K562 (cell line): Measurements from ENCODE around the gene MICU1. TPM values are rescaled to one million over a fixed set of nuclear protein-coding genes. Genes with fewer than 3 reads are reported as not detected.

Experiments
- BACH1 ChIP-seq: fragments of 200-800 bp; sonication (Bioruptor generic); IDR thresholded peaks from 2 replicates; pipeline ENCODE4 v1.6.1; 2016; ENCODE audit warnings: missing genetic modification characterization, missing compliant biosample characterization
- BMI1 ChIP-seq: fragments of 150-350 bp; IDR thresholded peaks from 2 replicates; pipeline ENCODE4 v1.6.1; 2014; ENCODE audit warnings: low read length
- C11orf30 ChIP-seq: fragments of 450-650 bp; IDR thresholded peaks from 2 replicates; pipeline ENCODE4 v1.6.1; 2016; ENCODE audit warnings: low read depth, mild to moderate bottlenecking
- CAMTA2 ChIP-seq: fragments of 250-450 bp; sonication (Bioruptor Pico); conservative IDR thresholded peaks from 2 replicates; pipeline ENCODE4 v1.5.1; 2022
- JUND ChIP-seq, 2 experiments: IDR thresholded peaks; 2 replicates in 1 of 2; 3 replicates in 1 of 2; pipeline ENCODE4 v1.6.1; 2011; ENCODE audit warnings: borderline replicate concordance in 2 of 2, low read depth in 2 of 2, low read length in 2 of 2, improper control_type of control experiment in 1 of 2, missing biosample characterization in 1 of 2, missing genetic modification characterization in 1 of 2, missing genetic modification reagents in 1 of 2
- KLF6 ChIP-seq: fragments of 250-450 bp; sonication (Bioruptor Pico); IDR thresholded peaks from 2 replicates; pipeline ENCODE4 v1.4.0; 2020; ENCODE audit warnings: mild to moderate bottlenecking, moderate library complexity, borderline replicate concordance
- MAFF ChIP-seq: IDR thresholded peaks from 2 replicates; pipeline ENCODE4 v1.6.1; 2012; ENCODE audit warnings: low read length, improper control_type of control experiment
- POLR2AphosphoS2 ChIP-seq: IDR thresholded peaks from 2 replicates; pipeline ENCODE4 v1.6.1; 2012; ENCODE audit warnings: low read length, improper control_type of control experiment
- PTRF ChIP-seq: fragments of 450-650 bp; IDR thresholded peaks from 2 replicates; pipeline ENCODE4 v1.6.1; 2016; ENCODE audit warnings: mild to moderate bottlenecking, missing genetic modification characterization, missing compliant biosample characterization
- RAD21 ChIP-seq, 2 experiments: fragments of 250-450 bp in 1 of 2; fragments of 450-650 bp in 1 of 2; sonication (Bioruptor Pico) in 1 of 2; formaldehyde crosslinking in 1 of 2; IDR thresholded peaks in 1 of 2; conservative IDR thresholded peaks in 1 of 2; 2 replicates each; pipeline versions ENCODE4 v1.4.0 to v1.8.0; 2020 to 2022; ENCODE audit warnings: mild to moderate bottlenecking in 2 of 2, moderate library complexity in 1 of 2
- SMC3 ChIP-seq: conservative IDR thresholded peaks from 2 replicates; pipeline ENCODE4 v1.6.1; 2011; ENCODE audit warnings: low read depth, low read length, improper control_type of control experiment; ENCODE audit not compliant: insufficient read depth
- SP2 ChIP-seq: IDR thresholded peaks from 2 replicates; pipeline ENCODE4 v1.6.1; 2011; ENCODE audit warnings: mild to moderate bottlenecking, low read depth, low read length, moderate library complexity; ENCODE audit not compliant: poor library complexity, severe bottlenecking; ENCODE audit errors: extremely low read depth
- WHSC1 ChIP-seq: IDR thresholded peaks from one replicate; pipeline ENCODE4 v1.6.1; 2012; ENCODE audit warnings: low read length, control low read depth, inconsistent platforms
- ZNF316 ChIP-seq: fragments of 450-650 bp; IDR thresholded peaks from 2 replicates; pipeline ENCODE4 v1.6.1; 2016
- polyA plus RNA-seq, 8 experiments: library from polyadenylated mRNA; depleted of rRNA in 4 of 8; stranded (reverse) in 5 of 8; unstranded in 3 of 8; fragments of >200 nt; fragmentation: Nextera tagmentation in 2 of 8; fragmentation: Illumina TruSeq in 1 of 8; extraction: Ambion mirVana in 2 of 8; extraction: Trizol in 1 of 8; gene quantifications; 2 replicates each; pipeline versions ENCODE4 v1.2.1 to v1.2.3, GENCODE V29; 2011 to 2014; ENCODE audit warnings: inconsistent platforms in 1 of 8, missing spikeins in 1 of 8
- total RNA-seq, 7 experiments: library from RNA; depleted of rRNA in 6 of 7; stranded (reverse); fragments of >200 nt in 6 of 7; fragmentation: Illumina TruSeq in 2 of 7; extraction: Trizol in 2 of 7; gene quantifications; 2 replicates each; pipeline versions ENCODE4 v1.2.1 to v1.2.3, GENCODE V29; 2011 to 2021; ENCODE audit warnings: low replicate concordance in 1 of 7
- TF ChIP-seq, protein P1 (sequence below): fragments of 450-650 bp; IDR thresholded peaks from 2 replicates; pipeline ENCODE4 v1.7.0; 2016; ENCODE audit warnings: borderline replicate concordance
- TF ChIP-seq, protein P2 (sequence below): fragments of 450-650 bp; formaldehyde crosslinking; IDR thresholded peaks from 2 replicates; pipeline ENCODE4 v1.4.0; 2020; ENCODE audit warnings: mild to moderate bottlenecking, moderate library complexity
- TF ChIP-seq, protein P3 (sequence below): sonication (generic); formaldehyde crosslinking; IDR thresholded peaks from 2 replicates; pipeline ENCODE4 v1.8.0; 2022; ENCODE audit warnings: missing genetic modification reagents, mild to moderate bottlenecking, moderate library complexity, borderline replicate concordance
- TF ChIP-seq, protein P4 (sequence below), 3 experiments: IDR thresholded peaks in 2 of 3; conservative IDR thresholded peaks in 1 of 3; 2 replicates each; pipeline ENCODE4 v1.5.1; 2011 to 2012; ENCODE audit warnings: low read length in 3 of 3, mild to moderate bottlenecking in 3 of 3, control low read depth in 2 of 3, improper control_type of control experiment in 1 of 3, inconsistent platforms in 1 of 3, low read depth in 1 of 3, mixed read lengths in 1 of 3, moderate library complexity in 1 of 3; ENCODE audit not compliant: insufficient read depth in 2 of 3
- TF ChIP-seq, protein P5 (sequence below): fragments of 450-650 bp; IDR thresholded peaks from 2 replicates; pipeline ENCODE4 v1.6.1; 2016; ENCODE audit warnings: low read depth, mild to moderate bottlenecking, moderate library complexity

MICU1 gene
- total and polyA plus RNA-seq, 9 of the 15 experiments (the other 6 are each of a cell fraction or from before 2014, with no cell fraction given), result 29.3 to 76.8 (median 48.4) TPM

DNA sequence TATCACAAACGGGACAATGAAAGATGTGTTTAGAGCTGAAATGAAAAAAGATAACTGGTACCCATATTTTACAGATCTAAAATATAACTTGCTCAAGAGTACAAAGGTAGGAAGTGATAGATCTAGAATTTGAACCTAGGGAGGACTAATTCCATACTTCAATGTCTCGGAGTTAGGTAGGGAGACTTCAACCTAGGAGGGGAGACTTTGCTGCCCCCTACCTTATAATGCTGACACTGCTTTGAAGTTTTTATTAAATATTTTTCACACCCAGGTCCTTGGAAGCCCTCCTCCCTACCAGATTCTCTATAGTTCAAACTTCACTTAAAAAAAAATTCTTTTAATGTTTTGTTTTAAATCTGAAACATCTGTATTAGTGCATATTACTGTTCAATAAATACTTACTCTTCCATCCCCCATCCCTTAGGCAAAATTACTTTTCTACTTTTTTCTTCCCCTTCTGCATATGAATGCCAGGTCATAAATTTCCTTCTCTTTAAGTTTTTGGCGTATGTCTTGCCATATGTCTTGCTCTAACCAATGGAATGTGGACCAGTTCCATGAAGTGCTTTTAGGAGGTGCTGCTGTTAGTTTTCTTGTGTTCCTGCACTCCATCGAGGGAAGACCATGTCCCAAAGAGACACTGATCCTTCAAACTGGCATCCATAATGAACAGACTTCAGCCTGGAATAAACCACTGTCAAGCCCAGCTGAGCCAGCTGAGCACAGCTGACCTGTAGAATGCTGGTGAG is 57.8 kb downstream of the MICU1 start (continued):
- TF ChIP-seq, protein P1, sequence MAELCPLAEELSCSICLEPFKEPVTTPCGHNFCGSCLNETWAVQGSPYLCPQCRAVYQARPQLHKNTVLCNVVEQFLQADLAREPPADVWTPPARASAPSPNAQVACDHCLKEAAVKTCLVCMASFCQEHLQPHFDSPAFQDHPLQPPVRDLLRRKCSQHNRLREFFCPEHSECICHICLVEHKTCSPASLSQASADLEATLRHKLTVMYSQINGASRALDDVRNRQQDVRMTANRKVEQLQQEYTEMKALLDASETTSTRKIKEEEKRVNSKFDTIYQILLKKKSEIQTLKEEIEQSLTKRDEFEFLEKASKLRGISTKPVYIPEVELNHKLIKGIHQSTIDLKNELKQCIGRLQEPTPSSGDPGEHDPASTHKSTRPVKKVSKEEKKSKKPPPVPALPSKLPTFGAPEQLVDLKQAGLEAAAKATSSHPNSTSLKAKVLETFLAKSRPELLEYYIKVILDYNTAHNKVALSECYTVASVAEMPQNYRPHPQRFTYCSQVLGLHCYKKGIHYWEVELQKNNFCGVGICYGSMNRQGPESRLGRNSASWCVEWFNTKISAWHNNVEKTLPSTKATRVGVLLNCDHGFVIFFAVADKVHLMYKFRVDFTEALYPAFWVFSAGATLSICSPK, result no peak
- TF ChIP-seq WHSC1 (no peak), PTRF (no peak), BMI1 (no peak), CAMTA2 (CRISPR knock-in tag) (no peak), BACH1 (tag) (no peak), RAD21 (CRISPR knock-in tag; conservative IDR thresholded peaks at IDR 0.05 in 1 of 2, IDR thresholded peaks at IDR 0.05 in 1 of 2) (peak; percentile 43 to 62; a peak in 3 of 4 replicates), ZNF316 (peak; percentile 90), SP2 (no peak), POLR2AphosphoS2 (no peak), KLF6 (CRISPR knock-in tag) (no peak), MAFF (peak; percentile 54), JUND (IDR thresholded peaks at IDR 0.05; ENCODE audit: borderline replicate concordance, low read depth, low read length) (0 out of 2 replicates have a peak, but pooled peaks have one; percentile 8), JUND (tag; IDR thresholded peaks at IDR 0.05; ENCODE audit: borderline replicate concordance, low read depth, low read length) (no peak), C11orf30 (peak; percentile 70), SMC3 (peak; percentile 48; the same call in 1 of the 2 replicates)
- TF ChIP-seq, protein P2, sequence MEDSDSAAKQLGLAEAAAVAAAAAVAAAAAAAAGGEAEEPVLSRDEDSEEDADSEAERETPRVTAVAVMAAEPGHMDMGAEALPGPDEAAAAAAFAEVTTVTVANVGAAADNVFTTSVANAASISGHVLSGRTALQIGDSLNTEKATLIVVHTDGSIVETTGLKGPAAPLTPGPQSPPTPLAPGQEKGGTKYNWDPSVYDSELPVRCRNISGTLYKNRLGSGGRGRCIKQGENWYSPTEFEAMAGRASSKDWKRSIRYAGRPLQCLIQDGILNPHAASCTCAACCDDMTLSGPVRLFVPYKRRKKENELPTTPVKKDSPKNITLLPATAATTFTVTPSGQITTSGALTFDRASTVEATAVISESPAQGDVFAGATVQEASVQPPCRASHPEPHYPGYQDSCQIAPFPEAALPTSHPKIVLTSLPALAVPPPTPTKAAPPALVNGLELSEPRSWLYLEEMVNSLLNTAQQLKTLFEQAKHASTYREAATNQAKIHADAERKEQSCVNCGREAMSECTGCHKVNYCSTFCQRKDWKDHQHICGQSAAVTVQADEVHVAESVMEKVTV (CRISPR knock-in tag), result no peak
- TF ChIP-seq, protein P3, sequence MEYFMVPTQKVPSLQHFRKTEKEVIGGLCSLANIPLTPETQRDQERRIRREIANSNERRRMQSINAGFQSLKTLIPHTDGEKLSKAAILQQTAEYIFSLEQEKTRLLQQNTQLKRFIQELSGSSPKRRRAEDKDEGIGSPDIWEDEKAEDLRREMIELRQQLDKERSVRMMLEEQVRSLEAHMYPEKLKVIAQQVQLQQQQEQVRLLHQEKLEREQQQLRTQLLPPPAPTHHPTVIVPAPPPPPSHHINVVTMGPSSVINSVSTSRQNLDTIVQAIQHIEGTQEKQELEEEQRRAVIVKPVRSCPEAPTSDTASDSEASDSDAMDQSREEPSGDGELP (CRISPR knock-in tag), result no peak
- TF ChIP-seq, protein P4, sequence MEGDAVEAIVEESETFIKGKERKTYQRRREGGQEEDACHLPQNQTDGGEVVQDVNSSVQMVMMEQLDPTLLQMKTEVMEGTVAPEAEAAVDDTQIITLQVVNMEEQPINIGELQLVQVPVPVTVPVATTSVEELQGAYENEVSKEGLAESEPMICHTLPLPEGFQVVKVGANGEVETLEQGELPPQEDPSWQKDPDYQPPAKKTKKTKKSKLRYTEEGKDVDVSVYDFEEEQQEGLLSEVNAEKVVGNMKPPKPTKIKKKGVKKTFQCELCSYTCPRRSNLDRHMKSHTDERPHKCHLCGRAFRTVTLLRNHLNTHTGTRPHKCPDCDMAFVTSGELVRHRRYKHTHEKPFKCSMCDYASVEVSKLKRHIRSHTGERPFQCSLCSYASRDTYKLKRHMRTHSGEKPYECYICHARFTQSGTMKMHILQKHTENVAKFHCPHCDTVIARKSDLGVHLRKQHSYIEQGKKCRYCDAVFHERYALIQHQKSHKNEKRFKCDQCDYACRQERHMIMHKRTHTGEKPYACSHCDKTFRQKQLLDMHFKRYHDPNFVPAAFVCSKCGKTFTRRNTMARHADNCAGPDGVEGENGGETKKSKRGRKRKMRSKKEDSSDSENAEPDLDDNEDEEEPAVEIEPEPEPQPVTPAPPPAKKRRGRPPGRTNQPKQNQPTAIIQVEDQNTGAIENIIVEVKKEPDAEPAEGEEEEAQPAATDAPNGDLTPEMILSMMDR (IDR thresholded peaks at IDR 0.05 in 2 of 3, conservative IDR thresholded peaks at IDR 0.05 in 1 of 3; ENCODE audit: insufficient read depth in 2 of 3, low read depth in 1 of 3, low read length in 3 of 3), result peak; percentile 47 to 77 (median 67); a peak in 5 of 6 replicates
- TF ChIP-seq, protein P5, sequence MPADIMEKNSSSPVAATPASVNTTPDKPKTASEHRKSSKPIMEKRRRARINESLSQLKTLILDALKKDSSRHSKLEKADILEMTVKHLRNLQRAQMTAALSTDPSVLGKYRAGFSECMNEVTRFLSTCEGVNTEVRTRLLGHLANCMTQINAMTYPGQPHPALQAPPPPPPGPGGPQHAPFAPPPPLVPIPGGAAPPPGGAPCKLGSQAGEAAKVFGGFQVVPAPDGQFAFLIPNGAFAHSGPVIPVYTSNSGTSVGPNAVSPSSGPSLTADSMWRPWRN, result no peak
